ENCODE data around the gene URM1.

URM1 gene

GRCh38 chr9:128390813-128391711, 19.9 kb downstream of the URM1 start:
- no peak for TF ChIP-seq CTCF (IDR thresholded peaks at IDR 0.05; ENCODE audit: insufficient read depth, low read length, missing control alignments)
- no peak for DNase-seq (ENCODE audit: low read depth, low spot score)
- POLR2A ChIA-PET: no interaction called here
- H3K4me3 ChIP-seq (ENCODE audit: low read depth, low read length): no peak overlapping the region
- CTCF ChIA-PET: interaction anchor here (1.5 to 2.0 kb wide), 2 partner anchors 13 to 29 kb away, joined by 3 to 4 read pairs; no protein-coding TSS in a partner anchor

GRCh38 chr9:128391956-128392301, 20.8 kb downstream of the URM1 start:
- no peak for TF ChIP-seq CTCF (IDR thresholded peaks at IDR 0.05; ENCODE audit: insufficient read depth, low read length, missing control alignments)
- no peak overlapping the region for H3K4me3 ChIP-seq (ENCODE audit: low read depth, low read length)
- ChIA-PET CTCF (no interaction called here), POLR2A (no interaction called here)
- DNase-seq (ENCODE audit: low read depth, low spot score): no peak

- POLR2A ChIA-PET: no interaction called here
- DNase-seq (ENCODE audit: low read depth, low spot score): no peak
- CTCF ChIA-PET: no interaction called here
- no peak overlapping the region for H3K4me3 ChIP-seq (ENCODE audit: low read depth, low read length)
- no peak for TF ChIP-seq CTCF (IDR thresholded peaks at IDR 0.05; ENCODE audit: insufficient read depth, low read length, missing control alignments)
Measured at GRCh38 chr9:128392302-128393144, 21.3 kb downstream of the URM1 start.

- POLR2A ChIA-PET: no interaction called here
- no peak for DNase-seq (ENCODE audit: low read depth, low spot score)
- no peak for TF ChIP-seq CTCF (IDR thresholded peaks at IDR 0.05; ENCODE audit: insufficient read depth, low read length, missing control alignments)
- no peak overlapping the region for H3K4me3 ChIP-seq (ENCODE audit: low read depth, low read length)
- CTCF ChIA-PET: interaction anchor here (0.8 to 1.5 kb wide), 2 partner anchors 17 to 27 kb away, joined by 4 to 5 read pairs; partner anchors contain the start of gene CERCAM
Measured at GRCh38 chr9:128393145-128393775, 22.1 kb downstream of the URM1 start.

GRCh38 chr9:128393970-128394369, 22.8 kb downstream of the URM1 start:
- POLR2A ChIA-PET: no interaction called here
- no peak overlapping the region for H3K4me3 ChIP-seq (ENCODE audit: low read depth, low read length)
- DNase-seq (ENCODE audit: low read depth, low spot score): no peak

More at GRCh38 chr9:128393970-128394369, 22.8 kb downstream of the URM1 start:
- CTCF ChIA-PET: interaction anchor here (0.8 to 1.5 kb wide), 4 partner anchors 16 to 97 kb away, joined by 3 to 5 read pairs (median 4); partner anchors contain the start of gene CERCAM
- no peak for TF ChIP-seq CTCF (IDR thresholded peaks at IDR 0.05; ENCODE audit: insufficient read depth, low read length, missing control alignments)
